Subcutaneous adipose tissue (tissue), 4 donors: ENCODE measurements around the gene ALPI. TPM values are rescaled to one million over a fixed set of nuclear protein-coding genes. Genes with fewer than 3 reads are reported as not detected.

Experiments used
- CTCF ChIP-seq: fragments of 450-650 bp; IDR thresholded peaks from one replicate; pipeline ENCODE4 v1.5.1; 2016; ENCODE audit warnings: low read depth, mild to moderate bottlenecking, control low read depth, antibody characterized with exemption, moderate library complexity
- total RNA-seq, 4 donors: library from RNA; depleted of rRNA; stranded (reverse); fragments of >200 nt; gene quantifications; one replicate each; pipeline ENCODE4 v1.1.0, GENCODE V29; 2016

Gene ALPI
- total RNA-seq, 4 donors from 2014 or later, result not detected

GRCh38 chr2:232486558-232487384 is 30.8 kb downstream of the ALPI start:
- no peak for TF ChIP-seq CTCF

- TF ChIP-seq CTCF, result no peak
These were observed 31.6 kb downstream of the ALPI start, which contains the start of gene ECEL1 for GRCh38 chr2:232487385-232488096. ECEL1 (minus strand) TSS chr2:232487834; CDS start chr2:232486653, 1,181 bp downstream.

GRCh38 chr2:232488097-232488711 is 32.3 kb downstream of the ALPI start:
- TF ChIP-seq CTCF, result no peak

GRCh38 chr2:232488721-232489300 is 32.9 kb downstream of the ALPI start:
- no peak for TF ChIP-seq CTCF

- TF ChIP-seq CTCF, result no peak
These were observed 33.7 kb downstream of the ALPI start for GRCh38 chr2:232489516-232490220.

- TF ChIP-seq CTCF, result no peak
These were observed 34.5 kb downstream of the ALPI start for GRCh38 chr2:232490221-232491138.
